Panc1 (cell line): ENCODE measurements around the gene ATP2B2.

Source experiments
- POLR2AphosphoS5 ChIP-seq: IDR thresholded peaks from 2 replicates; pipeline ENCODE4 v1.6.1; 2012; ENCODE audit warnings: mild to moderate bottlenecking, low read depth, low read length, moderate library complexity
- TF ChIP-seq, protein P1 (sequence below): fragments of 450-650 bp; IDR thresholded peaks from 2 replicates; pipeline ENCODE4 v1.5.1; 2017; ENCODE audit warnings: mild to moderate bottlenecking
- TF ChIP-seq, protein P2 (sequence below), 2 experiments: IDR thresholded peaks; 2 replicates each; pipeline ENCODE4 v1.6.1; 2011 to 2012; ENCODE audit warnings: low read depth in 2 of 2, control low read depth in 1 of 2, low read length in 1 of 2, mild to moderate bottlenecking in 1 of 2, moderate library complexity in 1 of 2; ENCODE audit not compliant: insufficient read depth in 1 of 2

DNA sequence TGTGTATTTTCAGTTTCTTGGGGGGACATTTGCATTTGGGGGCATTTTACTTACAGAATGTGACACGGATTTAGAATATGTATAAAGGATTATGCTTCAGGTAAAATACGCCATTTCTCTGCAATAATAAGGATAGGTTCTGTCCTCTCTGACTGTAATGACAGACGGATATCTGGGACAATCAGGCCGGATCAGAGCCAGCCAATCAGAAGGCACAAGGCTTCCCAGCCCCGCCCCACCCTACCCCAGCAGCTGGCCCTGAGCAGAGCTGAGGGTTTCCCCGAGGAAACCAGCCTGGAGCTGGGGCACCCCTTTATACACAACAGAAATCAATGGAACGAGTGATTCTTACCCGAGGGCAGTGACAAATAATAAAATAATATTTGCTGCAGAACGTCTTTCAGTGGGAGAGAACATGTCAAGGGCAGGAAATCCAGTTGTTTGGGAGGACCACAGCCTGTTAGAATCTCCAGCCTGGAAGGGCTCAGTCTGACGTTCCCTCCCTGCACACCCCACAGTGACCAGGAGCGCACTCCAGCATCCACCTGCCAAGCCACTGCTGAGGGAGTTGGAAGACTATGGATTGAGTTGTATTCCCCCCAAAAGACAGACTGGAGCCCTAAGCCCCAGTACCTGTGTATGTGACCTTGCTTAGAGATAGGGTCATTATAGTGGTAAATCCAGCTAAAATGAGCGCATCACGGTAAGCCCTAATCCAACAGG, 154.2 kb downstream of the ATP2B2 start:
- TF ChIP-seq, protein P1, sequence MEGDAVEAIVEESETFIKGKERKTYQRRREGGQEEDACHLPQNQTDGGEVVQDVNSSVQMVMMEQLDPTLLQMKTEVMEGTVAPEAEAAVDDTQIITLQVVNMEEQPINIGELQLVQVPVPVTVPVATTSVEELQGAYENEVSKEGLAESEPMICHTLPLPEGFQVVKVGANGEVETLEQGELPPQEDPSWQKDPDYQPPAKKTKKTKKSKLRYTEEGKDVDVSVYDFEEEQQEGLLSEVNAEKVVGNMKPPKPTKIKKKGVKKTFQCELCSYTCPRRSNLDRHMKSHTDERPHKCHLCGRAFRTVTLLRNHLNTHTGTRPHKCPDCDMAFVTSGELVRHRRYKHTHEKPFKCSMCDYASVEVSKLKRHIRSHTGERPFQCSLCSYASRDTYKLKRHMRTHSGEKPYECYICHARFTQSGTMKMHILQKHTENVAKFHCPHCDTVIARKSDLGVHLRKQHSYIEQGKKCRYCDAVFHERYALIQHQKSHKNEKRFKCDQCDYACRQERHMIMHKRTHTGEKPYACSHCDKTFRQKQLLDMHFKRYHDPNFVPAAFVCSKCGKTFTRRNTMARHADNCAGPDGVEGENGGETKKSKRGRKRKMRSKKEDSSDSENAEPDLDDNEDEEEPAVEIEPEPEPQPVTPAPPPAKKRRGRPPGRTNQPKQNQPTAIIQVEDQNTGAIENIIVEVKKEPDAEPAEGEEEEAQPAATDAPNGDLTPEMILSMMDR = no peak
- no peak for TF ChIP-seq POLR2AphosphoS5
- TF ChIP-seq, protein P2, sequence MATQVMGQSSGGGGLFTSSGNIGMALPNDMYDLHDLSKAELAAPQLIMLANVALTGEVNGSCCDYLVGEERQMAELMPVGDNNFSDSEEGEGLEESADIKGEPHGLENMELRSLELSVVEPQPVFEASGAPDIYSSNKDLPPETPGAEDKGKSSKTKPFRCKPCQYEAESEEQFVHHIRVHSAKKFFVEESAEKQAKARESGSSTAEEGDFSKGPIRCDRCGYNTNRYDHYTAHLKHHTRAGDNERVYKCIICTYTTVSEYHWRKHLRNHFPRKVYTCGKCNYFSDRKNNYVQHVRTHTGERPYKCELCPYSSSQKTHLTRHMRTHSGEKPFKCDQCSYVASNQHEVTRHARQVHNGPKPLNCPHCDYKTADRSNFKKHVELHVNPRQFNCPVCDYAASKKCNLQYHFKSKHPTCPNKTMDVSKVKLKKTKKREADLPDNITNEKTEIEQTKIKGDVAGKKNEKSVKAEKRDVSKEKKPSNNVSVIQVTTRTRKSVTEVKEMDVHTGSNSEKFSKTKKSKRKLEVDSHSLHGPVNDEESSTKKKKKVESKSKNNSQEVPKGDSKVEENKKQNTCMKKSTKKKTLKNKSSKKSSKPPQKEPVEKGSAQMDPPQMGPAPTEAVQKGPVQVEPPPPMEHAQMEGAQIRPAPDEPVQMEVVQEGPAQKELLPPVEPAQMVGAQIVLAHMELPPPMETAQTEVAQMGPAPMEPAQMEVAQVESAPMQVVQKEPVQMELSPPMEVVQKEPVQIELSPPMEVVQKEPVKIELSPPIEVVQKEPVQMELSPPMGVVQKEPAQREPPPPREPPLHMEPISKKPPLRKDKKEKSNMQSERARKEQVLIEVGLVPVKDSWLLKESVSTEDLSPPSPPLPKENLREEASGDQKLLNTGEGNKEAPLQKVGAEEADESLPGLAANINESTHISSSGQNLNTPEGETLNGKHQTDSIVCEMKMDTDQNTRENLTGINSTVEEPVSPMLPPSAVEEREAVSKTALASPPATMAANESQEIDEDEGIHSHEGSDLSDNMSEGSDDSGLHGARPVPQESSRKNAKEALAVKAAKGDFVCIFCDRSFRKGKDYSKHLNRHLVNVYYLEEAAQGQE (IDR thresholded peaks at IDR 0.05; ENCODE audit: insufficient read depth in 1 of 2, low read depth in 2 of 2, low read length in 1 of 2) = no peak
